ENCODE measurements around the gene CTDP1. TPM values are rescaled to one million over a fixed set of nuclear protein-coding genes. Genes with fewer than 3 reads are reported as not detected.

CTDP1 gene
- total RNA-seq, 1 donor from 2014 or later, result 25.2 TPM

- Histone ChIP-seq H3K4me3 (no peak overlapping the region), H3K9me3 (peaks cover 7% of the 10 kb centered on the region), H3K36me3 (no peaks in the 10 kb centered on the region), H3K27ac (no peak overlapping the region), H3K4me1 (no peaks in the 10 kb centered on the region), H3K27me3 (ENCODE audit: low read depth) (peaks cover 19% of the 10 kb centered on the region)
- intact Hi-C loops (cut with DNase I), result no loop called here
- no peak for DNase-seq
- TF ChIP-seq CTCF (IDR thresholded peaks at IDR 0.05), result no peak
- ATAC-seq, result no peak
Observed at GRCh38 chr18:79770826-79771225, 91.2 kb downstream of the CTDP1 start.

GRCh38 chr18:79771446-79772107 is 92.0 kb downstream of the CTDP1 start:
- DNase-seq, result peak; percentile 34
- ATAC-seq, result no peak
- no peak overlapping the region for H3K27ac ChIP-seq
- H3K4me1 ChIP-seq, result no peaks in the 10 kb centered on the region
- intact Hi-C loops (cut with DNase I), result no loop called here
- H3K27me3 ChIP-seq (ENCODE audit: low read depth), result peaks cover 19% of the 10 kb centered on the region
- TF ChIP-seq CTCF (IDR thresholded peaks at IDR 0.05), result no peak
- H3K36me3 ChIP-seq, result no peaks in the 10 kb centered on the region
- no peak overlapping the region for H3K4me3 ChIP-seq
- H3K9me3 ChIP-seq, result peaks cover 7% of the 10 kb centered on the region

GRCh38 chr18:79772108-79772864 is 92.7 kb downstream of the CTDP1 start:
- H3K27me3 ChIP-seq (ENCODE audit: low read depth), result peaks cover 17% of the 10 kb centered on the region
- no peaks in the 10 kb centered on the region for H3K4me1 ChIP-seq
- H3K27ac ChIP-seq, result no peak overlapping the region
- no peaks in the 10 kb centered on the region for H3K36me3 ChIP-seq
- intact Hi-C loops (cut with DNase I), result no loop called here
- peaks cover 7% of the 10 kb centered on the region for H3K9me3 ChIP-seq
- no peak for TF ChIP-seq CTCF (IDR thresholded peaks at IDR 0.05)
- no peak overlapping the region for H3K4me3 ChIP-seq
- DNase-seq (peak; percentile 32), ATAC-seq (peak in 1 of 2 donors; percentile 14)

- H3K27ac ChIP-seq, result no peak overlapping the region
- no peaks in the 10 kb centered on the region for H3K36me3 ChIP-seq
- H3K4me3 ChIP-seq, result no peak overlapping the region
- no peak for ATAC-seq
- H3K27me3 ChIP-seq (ENCODE audit: low read depth), result peaks cover 17% of the 10 kb centered on the region
- H3K9me3 ChIP-seq, result peaks cover 1% of the 10 kb centered on the region
- intact Hi-C loops (cut with DNase I), result no loop called here
- no peaks in the 10 kb centered on the region for H3K4me1 ChIP-seq
- TF ChIP-seq CTCF (IDR thresholded peaks at IDR 0.05), result no peak
- DNase-seq, result peak; percentile 14
Observed at GRCh38 chr18:79772865-79773696, 93.5 kb downstream of the CTDP1 start.

GRCh38 chr18:79774111-79774510 is 94.5 kb downstream of the CTDP1 start:
- DNase-seq (peak; percentile 41), ATAC-seq (no peak)
- Histone ChIP-seq H3K4me1 (no peaks in the 10 kb centered on the region), H3K4me3 (no peak overlapping the region), H3K27ac (no peak overlapping the region), H3K9me3 (no peaks in the 10 kb centered on the region), H3K36me3 (no peaks in the 10 kb centered on the region), H3K27me3 (ENCODE audit: low read depth) (peaks cover 17% of the 10 kb centered on the region)
- intact Hi-C loops (cut with DNase I), result no loop called here
- no peak for TF ChIP-seq CTCF (IDR thresholded peaks at IDR 0.05)
